Fibroblast of mammary gland (primary cell): ENCODE measurements around the gene AFG3L2.
A peak's percentile ranks its signal among the peaks of the same experiment; 100 is the strongest.

Experiments
- DNase-seq: peaks from one replicate; pipeline ENCODE4 v3.0.0-alpha.2; 2010; ENCODE audit warnings: low read depth
- H3K4me3 ChIP-seq: 2 replicates; pipeline ENCODE4 v1.5.1; 2011; ENCODE audit warnings: low read depth, mild to moderate bottlenecking, low read length, moderate library complexity; ENCODE audit not compliant: control insufficient read depth
- TF ChIP-seq, protein P1 (sequence below): conservative IDR thresholded peaks from 2 replicates; pipeline ENCODE4 v1.5.1; 2011; ENCODE audit warnings: low read depth, low read length, inconsistent platforms; ENCODE audit not compliant: control insufficient read depth, insufficient read depth

Gene AFG3L2

GRCh38 chr18:12398625-12399024 lies 21.6 kb upstream of the AFG3L2 start:
- DNase-seq: no peak
- TF ChIP-seq, protein P1, sequence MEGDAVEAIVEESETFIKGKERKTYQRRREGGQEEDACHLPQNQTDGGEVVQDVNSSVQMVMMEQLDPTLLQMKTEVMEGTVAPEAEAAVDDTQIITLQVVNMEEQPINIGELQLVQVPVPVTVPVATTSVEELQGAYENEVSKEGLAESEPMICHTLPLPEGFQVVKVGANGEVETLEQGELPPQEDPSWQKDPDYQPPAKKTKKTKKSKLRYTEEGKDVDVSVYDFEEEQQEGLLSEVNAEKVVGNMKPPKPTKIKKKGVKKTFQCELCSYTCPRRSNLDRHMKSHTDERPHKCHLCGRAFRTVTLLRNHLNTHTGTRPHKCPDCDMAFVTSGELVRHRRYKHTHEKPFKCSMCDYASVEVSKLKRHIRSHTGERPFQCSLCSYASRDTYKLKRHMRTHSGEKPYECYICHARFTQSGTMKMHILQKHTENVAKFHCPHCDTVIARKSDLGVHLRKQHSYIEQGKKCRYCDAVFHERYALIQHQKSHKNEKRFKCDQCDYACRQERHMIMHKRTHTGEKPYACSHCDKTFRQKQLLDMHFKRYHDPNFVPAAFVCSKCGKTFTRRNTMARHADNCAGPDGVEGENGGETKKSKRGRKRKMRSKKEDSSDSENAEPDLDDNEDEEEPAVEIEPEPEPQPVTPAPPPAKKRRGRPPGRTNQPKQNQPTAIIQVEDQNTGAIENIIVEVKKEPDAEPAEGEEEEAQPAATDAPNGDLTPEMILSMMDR: no peak
- no peak overlapping the region for H3K4me3 ChIP-seq

DNA sequence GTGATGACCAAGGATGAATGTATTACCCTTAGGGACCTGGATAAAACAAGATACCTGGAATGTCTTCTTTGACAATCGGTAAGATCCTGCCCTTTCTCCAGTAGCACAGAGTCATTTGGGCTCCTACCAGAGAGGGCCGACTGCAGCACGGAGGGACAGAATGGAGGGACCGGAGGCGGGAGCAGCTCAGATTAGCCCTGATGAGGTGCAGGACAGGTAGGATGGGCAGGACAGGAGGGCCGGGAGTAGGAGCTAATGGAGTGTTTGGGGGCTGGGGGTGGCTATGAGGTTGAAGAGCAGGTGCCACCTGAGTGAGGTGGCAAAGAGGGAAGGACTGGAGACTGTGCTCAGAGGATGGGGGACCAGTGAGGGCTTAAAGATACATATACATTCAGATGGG lies 20.8 kb upstream of the AFG3L2 start:
- no peak overlapping the region for H3K4me3 ChIP-seq
- no peak for DNase-seq
- TF ChIP-seq, protein P1: no peak

- DNase-seq: no peak
- no peak overlapping the region for H3K4me3 ChIP-seq
- TF ChIP-seq, protein P1: no peak
Measured at GRCh38 chr18:12397254-12397653, 20.2 kb upstream of the AFG3L2 start.

GRCh38 chr18:12394428-12394827 lies 17.4 kb upstream of the AFG3L2 start:
- TF ChIP-seq, protein P1: peak; percentile 36
- no peak overlapping the region for H3K4me3 ChIP-seq
- no peak for DNase-seq

- TF ChIP-seq, protein P1: no peak
- no peak for DNase-seq
- H3K4me3 ChIP-seq: no peak overlapping the region
Measured at GRCh38 chr18:12393998-12394397, 17.0 kb upstream of the AFG3L2 start.

GRCh38 chr18:12393510-12393909 lies 16.5 kb upstream of the AFG3L2 start:
- TF ChIP-seq, protein P1: no peak
- no peak for DNase-seq
- no peak overlapping the region for H3K4me3 ChIP-seq
